SK-N-SH treated with all-trans-retinoic acid at 6 μM for 48 hours (cell line): ENCODE measurements around the gene RPL35.

Source experiments
- ATAC-seq: fragments of 200-7000 bp; cut with Tn5 transposase; 3 replicates; pipeline ENCODE4 v1.9.1; 2020; ENCODE audit warnings: mild to moderate bottlenecking, moderate library complexity
- CREB5 ChIP-seq: fragments of 250-450 bp; sonication (Bioruptor Pico); IDR thresholded peaks from 2 replicates; pipeline ENCODE4 v1.5.1; 2020; ENCODE audit warnings: low read depth, mild to moderate bottlenecking, moderate library complexity
- CSDC2 ChIP-seq: fragments of 250-450 bp; sonication (Bioruptor Pico); IDR thresholded peaks from 2 replicates; pipeline ENCODE4 v1.5.0; 2020; ENCODE audit warnings: mild to moderate bottlenecking, moderate library complexity
- CSRNP3 ChIP-seq: fragments of 250-450 bp; sonication (Bioruptor Pico); IDR thresholded peaks from 2 replicates; pipeline ENCODE4 v1.5.1; 2021; ENCODE audit warnings: mild to moderate bottlenecking, moderate library complexity
- ESRRG ChIP-seq: fragments of 250-450 bp; sonication (Bioruptor Pico); IDR thresholded peaks from 2 replicates; pipeline ENCODE4 v1.6.1; 2021; ENCODE audit warnings: mild to moderate bottlenecking
- GLIS3 ChIP-seq: fragments of 250-450 bp; sonication (Bioruptor Pico); IDR thresholded peaks from 2 replicates; pipeline ENCODE4 v1.5.0; 2020; ENCODE audit warnings: mild to moderate bottlenecking, moderate library complexity
- ISL1 ChIP-seq: fragments of 250-450 bp; sonication (Bioruptor Pico); IDR thresholded peaks from 2 replicates; pipeline ENCODE4 v2.1.2; 2022; ENCODE audit warnings: mild to moderate bottlenecking, moderate library complexity
- OSR1 ChIP-seq: fragments of 250-450 bp; sonication (Bioruptor Pico); IDR thresholded peaks from 2 replicates; pipeline ENCODE4 v1.8.0; 2022; ENCODE audit warnings: moderate library complexity, mild to moderate bottlenecking, inconsistent platforms
- PATZ1 ChIP-seq: fragments of 250-450 bp; sonication (Bioruptor Pico); IDR thresholded peaks from 2 replicates; pipeline ENCODE4 v1.8.0; 2020; ENCODE audit warnings: mild to moderate bottlenecking, moderate library complexity, borderline replicate concordance
- PPARA ChIP-seq: fragments of 250-450 bp; sonication (Bioruptor Pico); IDR thresholded peaks from 2 replicates; pipeline ENCODE4 v1.5.0; 2020; ENCODE audit warnings: mild to moderate bottlenecking, borderline replicate concordance
- SNAI2 ChIP-seq: fragments of 250-450 bp; sonication (Bioruptor Pico); IDR thresholded peaks from 2 replicates; pipeline ENCODE4 v1.5.0; 2020; ENCODE audit warnings: mild to moderate bottlenecking, moderate library complexity
- TCF4 ChIP-seq: fragments of 250-450 bp; sonication (Bioruptor Pico); IDR thresholded peaks from 2 replicates; pipeline ENCODE4 v1.8.0; 2021; ENCODE audit warnings: mild to moderate bottlenecking, moderate library complexity, borderline replicate concordance
- TOX ChIP-seq: fragments of 250-450 bp; sonication (Bioruptor Pico); IDR thresholded peaks from 2 replicates; pipeline ENCODE4 v1.8.0; 2021; ENCODE audit warnings: mild to moderate bottlenecking, moderate library complexity, borderline replicate concordance
- ZC3H10 ChIP-seq: fragments of 250-450 bp; sonication (Bioruptor Pico); IDR thresholded peaks from 2 replicates; pipeline ENCODE4 v1.5.1; 2021; ENCODE audit warnings: mild to moderate bottlenecking, moderate library complexity
- ZFP3 ChIP-seq: fragments of 250-450 bp; sonication (Bioruptor Pico); IDR thresholded peaks from 2 replicates; pipeline ENCODE4 v1.5.0; 2020; ENCODE audit warnings: mild to moderate bottlenecking, moderate library complexity
- ZFP30 ChIP-seq: fragments of 450-650 bp; formaldehyde crosslinking; IDR thresholded peaks from 2 replicates; pipeline ENCODE4 v1.5.0; 2022; ENCODE audit warnings: mild to moderate bottlenecking, moderate library complexity
- ZNF565 ChIP-seq: fragments of 450-650 bp; formaldehyde crosslinking; conservative IDR thresholded peaks from 2 replicates; pipeline ENCODE4 v1.5.0; 2020; ENCODE audit warnings: low read depth, mild to moderate bottlenecking, moderate library complexity
- ZNF8 ChIP-seq: fragments of 450-650 bp; formaldehyde crosslinking; IDR thresholded peaks from 2 replicates; pipeline ENCODE4 v1.5.0; 2020; ENCODE audit warnings: mild to moderate bottlenecking, moderate library complexity

The RPL35 gene

GRCh38 chr9:124871156-124871561 is 9.4 kb upstream of the RPL35 start:
- TF ChIP-seq CSRNP3 (CRISPR knock-in tag) (no peak), TCF4 (no peak)
- ATAC-seq = no peak

GRCh38 chr9:124870723-124871122 is 9.0 kb upstream of the RPL35 start:
- no peak for TF ChIP-seq ESRRG (CRISPR knock-in tag)
- TF ChIP-seq ZNF8 (CRISPR knock-in tag) = no peak
- ATAC-seq = no peak

- ATAC-seq = peak; percentile 6; the same call in 1 of the 3 replicates
- no peak for TF ChIP-seq ZFP30 (CRISPR knock-in tag)
- TF ChIP-seq SNAI2 (CRISPR knock-in tag) = no peak
- no peak for TF ChIP-seq CSDC2 (CRISPR knock-in tag)
- no peak for TF ChIP-seq ZC3H10 (CRISPR knock-in tag)
- no peak for TF ChIP-seq PATZ1 (CRISPR knock-in tag)
- TF ChIP-seq ISL1 = no peak
Measured at GRCh38 chr9:124869986-124870560, 8.3 kb upstream of the RPL35 start.

GRCh38 chr9:124869466-124869985 is 7.8 kb upstream of the RPL35 start:
- ATAC-seq = peak; percentile 26
- TF ChIP-seq SNAI2 (CRISPR knock-in tag) (no peak), TCF4 (no peak)

GRCh38 chr9:124868511-124869465 is 7.0 kb upstream of the RPL35 start:
- peak; percentile 91 for ATAC-seq
- TF ChIP-seq SNAI2 (CRISPR knock-in tag) (no peak), GLIS3 (CRISPR knock-in tag) (peak; percentile 17; the same call in 1 of the 2 replicates), ZFP3 (CRISPR knock-in tag) (peak; percentile 99), ZC3H10 (CRISPR knock-in tag) (no peak)

- TF ChIP-seq CSRNP3 (CRISPR knock-in tag) (no peak), TOX (CRISPR knock-in tag) (no peak), OSR1 (CRISPR knock-in tag) (no peak)
- ATAC-seq = no peak
Measured at GRCh38 chr9:124863371-124863871, 1.7 kb upstream of the RPL35 start.

- TF ChIP-seq ZFP3 (CRISPR knock-in tag) (no peak), ZC3H10 (CRISPR knock-in tag) (no peak), CREB5 (CRISPR knock-in tag) (no peak), ZNF8 (CRISPR knock-in tag) (no peak), ZNF565 (CRISPR knock-in tag) (no peak), PPARA (no peak)
- ATAC-seq = no peak
Measured at GRCh38 chr9:124860582-124861341, 995 bp downstream of the RPL35 start.
